NCI-H2029 (cell line): ENCODE results near the gene OR2T8.

ENCODE experiments used
- DNase-seq: peaks from one replicate; lab custom pipeline; 2025; lab: John Stamatoyannopoulos, UW

OR2T8 gene, protein sequence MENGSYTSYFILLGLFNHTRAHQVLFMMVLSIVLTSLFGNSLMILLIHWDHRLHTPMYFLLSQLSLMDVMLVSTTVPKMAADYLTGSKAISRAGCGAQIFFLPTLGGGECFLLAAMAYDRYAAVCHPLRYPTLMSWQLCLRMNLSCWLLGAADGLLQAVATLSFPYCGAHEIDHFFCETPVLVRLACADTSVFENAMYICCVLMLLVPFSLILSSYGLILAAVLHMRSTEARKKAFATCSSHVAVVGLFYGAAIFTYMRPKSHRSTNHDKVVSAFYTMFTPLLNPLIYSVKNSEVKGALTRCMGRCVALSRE

DNA sequence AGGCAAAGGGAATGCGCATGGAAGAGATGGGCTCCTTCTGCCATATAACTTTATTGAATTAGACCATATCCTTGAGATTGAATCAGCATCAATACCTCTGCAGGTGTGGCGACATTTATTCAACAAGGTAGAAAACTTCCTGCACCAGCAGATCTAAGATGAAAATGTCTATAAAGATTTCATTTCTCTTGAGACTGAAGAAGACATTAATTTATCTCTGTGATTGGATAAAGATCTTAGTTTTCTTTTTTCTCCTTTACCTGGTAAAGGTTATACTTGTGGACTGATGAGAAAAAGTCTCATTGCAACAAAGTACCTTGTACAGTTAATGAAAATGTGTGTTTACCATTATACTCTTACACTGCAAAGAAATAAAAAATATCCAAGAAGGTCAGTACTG, at the start of gene OR2T8:
Gene OR2T8 (plus strand): TSS at position 301 of the 400 bp plus-strand sequence. CDS start 766 bp downstream, outside the sequence.
- DNase-seq = no peak

DNA sequence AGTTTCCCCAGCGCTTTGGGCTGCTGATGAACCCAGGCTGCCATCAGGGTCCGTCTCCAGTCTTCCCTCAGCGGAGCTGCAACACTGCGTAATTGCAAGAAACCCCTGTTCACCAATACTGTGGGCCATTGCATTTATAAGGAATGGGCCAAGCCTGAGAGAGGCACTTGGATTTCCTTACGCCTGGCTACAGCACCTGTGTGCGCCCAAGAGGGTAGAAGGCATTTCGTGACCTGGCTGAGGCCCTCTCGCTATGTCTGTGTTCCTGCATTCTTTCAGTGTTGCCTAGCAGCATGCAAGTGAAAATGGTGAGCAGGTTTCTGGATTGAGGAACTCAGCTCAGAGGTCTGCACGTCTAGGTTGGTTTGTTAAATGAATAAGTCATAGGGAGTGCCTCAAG, 36.7 kb upstream of the OR2T8 start:
- no peak for DNase-seq

DNA sequence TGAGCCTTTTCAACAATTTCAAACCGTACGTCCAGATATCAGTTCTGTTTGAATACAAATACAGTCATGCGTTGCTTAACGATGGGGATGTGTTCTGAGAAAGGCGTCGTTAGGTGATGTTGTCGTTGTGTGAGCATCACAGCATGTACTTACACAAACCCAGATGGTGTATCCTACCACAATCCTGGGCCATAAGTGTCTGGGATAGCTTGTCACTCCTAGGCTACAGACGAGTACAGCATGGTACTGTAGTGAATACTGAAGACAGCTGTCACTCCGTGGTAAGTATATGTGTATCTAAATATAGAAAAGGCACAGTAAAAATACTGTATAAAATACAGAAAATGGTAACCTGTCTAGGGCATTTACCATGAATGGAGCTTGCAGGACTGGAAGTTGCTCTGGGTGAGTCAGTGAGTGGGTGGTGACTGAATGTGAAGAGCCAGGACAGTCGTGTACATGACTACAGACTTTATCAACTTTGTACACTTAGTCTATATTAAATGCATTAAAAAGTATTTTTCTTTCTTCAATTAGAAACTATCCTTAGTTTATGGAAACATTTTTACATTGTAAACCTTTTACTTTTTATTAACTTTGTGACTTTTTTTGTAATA, 35.1 kb upstream of the OR2T8 start:
- DNase-seq = no peak

DNA sequence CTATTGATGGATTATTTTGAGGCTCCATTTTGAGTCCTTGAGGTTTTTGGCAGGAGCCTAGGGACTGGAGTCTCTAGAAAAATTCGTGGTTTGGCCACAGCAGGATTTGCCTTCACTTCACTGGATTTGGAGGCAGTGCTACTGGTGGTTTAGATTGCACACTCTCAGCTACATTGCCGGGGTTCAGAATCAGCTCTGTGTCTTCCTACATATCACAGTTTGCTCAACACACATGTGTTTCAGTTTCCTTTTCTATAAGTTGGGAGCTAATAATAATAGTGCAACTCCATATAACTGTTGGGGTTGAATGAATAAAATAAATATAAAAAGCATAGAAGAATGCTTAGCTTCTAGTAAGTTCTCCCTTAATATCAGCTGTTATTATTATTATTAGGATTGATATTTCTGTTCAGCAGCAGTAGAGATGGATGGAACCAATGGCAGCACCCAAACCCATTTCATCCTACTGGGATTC, 24.9 kb upstream of the OR2T8 start, which contains the start of gene OR2W3:
Gene OR2W3 (plus strand): TSS at position 425 of the 475 bp plus-strand sequence. CDS start 0 bp downstream, at position 425.
- no peak for DNase-seq

DNA sequence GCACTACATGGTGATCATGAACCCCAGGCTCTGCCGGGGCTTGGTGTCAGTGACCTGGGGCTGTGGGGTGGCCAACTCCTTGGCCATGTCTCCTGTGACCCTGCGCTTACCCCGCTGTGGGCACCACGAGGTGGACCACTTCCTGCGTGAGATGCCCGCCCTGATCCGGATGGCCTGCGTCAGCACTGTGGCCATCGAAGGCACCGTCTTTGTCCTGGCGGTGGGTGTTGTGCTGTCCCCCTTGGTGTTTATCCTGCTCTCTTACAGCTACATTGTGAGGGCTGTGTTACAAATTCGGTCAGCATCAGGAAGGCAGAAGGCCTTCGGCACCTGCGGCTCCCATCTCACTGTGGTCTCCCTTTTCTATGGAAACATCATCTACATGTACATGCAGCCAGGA, 24.1 kb upstream of the OR2T8 start:
- no peak for DNase-seq

DNA sequence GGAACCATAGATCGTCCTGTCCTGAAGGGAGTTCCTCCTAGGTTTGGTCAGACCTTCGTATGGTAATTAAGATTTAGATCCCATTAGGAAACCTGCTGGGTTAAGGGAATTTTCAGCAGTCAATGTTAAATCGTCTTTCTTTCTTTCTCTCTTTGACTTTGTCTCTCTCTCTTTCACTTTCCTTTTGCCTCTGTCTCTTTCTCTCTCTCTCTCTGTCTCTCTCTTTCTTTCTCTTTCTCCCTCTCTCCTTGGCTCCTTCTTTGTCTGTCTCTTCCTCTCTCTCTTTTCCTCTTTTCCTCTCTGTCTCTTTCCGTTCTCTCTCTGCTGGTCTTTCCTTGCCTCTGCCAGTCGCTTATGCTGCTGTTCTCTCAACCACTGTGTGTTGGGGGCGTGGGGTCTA, 15.9 kb upstream of the OR2T8 start:
- DNase-seq = no peak

DNA sequence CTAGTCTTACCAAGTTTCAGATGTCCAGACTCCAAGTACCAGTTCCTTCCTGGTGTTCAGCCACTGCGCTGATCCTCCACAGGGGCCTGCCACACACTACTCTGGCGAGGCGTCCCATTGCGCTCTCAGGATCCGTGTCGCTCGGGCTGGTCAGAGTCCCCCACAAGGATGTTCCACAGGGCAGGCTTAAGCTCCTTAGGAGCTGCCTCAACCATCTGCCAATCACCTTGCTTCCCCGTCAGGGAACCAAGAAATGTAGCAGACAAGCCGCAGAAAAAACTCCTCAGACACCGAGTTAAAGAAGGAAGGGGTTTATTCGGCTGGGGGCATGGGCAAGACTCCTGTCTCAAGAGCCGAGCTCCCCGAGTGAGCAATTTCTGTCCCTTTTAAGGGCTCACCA, 14.9 kb upstream of the OR2T8 start:
- DNase-seq = no peak

DNA sequence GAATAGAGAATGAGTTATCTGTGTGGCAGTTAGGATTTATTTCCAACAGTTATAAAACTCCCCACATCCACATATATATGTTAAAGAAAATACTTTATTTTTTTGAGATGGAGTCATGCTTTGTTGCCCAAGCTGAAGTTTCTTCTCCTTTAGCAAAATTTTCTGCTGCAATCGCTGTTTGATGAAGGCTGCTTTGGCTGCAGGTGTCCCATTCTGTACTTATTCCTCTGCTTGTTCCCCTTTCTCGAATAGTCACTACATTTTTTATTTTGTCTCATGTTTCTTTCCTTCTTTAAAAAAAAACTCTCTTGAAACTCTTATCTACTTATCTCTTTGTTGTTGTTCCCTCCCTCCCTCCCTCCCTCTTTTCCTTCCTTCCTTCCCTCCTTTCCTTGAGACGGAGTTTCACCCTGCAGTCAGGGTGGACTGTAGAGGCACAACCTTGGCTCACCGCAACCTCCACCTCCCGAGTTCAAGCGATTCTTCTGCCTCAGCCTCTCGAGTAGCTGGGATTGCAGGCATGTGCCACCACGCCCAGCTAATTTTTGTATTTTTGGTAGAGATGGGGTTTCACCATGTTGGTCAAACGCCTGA, 14.0 kb upstream of the OR2T8 start:
- no peak for DNase-seq

DNA sequence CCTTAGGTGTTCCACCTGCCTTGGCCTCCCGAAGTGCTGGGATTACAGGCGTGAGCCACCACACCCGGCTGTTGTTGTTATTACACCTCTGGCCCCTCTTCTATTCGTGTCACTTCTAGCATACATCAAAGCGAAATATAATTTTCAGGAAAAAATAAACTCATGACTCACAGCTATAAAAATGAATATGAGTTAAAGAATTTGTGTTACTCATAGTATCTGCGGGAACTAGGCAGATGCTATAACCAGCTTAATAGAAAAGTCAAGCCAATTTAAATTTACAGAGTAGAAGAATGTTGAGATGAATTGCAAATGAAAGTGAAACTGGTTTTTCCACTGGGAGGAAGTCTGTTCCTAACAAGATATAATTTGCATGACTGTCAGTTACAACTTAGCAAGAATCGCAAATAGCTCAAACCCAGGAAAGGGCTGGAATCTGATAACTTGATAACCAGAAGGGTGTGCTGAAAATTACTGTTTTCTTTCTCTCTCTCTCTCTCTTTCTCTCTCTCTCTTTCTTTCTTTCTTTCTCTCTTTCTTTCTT, 13.5 kb upstream of the OR2T8 start:
- no peak for DNase-seq

DNA sequence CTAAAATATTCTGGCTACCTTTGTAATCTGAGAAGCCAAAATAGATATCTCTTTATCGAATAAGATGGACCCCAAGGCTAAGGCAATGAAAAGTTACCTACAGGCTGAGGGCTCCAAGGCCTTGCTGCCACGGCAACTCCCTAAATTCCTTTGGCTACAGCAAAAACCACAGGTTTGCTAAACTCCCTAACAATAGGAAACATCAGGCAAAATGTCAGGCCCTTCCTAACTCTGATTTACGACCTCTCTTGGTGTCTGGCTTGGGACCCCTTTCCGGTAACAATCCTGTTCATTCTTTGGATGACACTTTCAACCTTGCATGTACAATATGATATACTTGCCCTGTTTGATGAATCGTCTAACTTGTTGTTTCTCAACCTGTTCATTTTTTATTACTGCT, 11.3 kb upstream of the OR2T8 start:
- no peak for DNase-seq

DNA sequence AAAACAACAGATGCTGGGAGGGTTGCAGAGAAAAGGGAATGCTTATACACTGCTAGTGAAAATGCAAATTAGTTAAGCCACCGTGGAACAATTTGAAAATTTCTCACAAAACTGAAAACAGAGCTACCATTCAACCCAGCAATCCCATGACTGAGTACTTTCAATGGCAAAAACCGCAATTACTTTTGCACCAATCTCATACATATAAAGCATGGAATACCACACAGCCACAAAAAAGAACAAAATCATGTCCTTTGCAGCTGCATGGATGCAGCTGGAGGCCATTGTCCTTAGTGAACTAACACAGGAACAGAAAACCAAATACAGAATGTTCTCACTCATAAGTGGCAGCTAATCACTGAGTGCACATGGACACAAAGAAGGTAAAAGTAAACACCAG, 6.3 kb upstream of the OR2T8 start:
- no peak for DNase-seq

DNA sequence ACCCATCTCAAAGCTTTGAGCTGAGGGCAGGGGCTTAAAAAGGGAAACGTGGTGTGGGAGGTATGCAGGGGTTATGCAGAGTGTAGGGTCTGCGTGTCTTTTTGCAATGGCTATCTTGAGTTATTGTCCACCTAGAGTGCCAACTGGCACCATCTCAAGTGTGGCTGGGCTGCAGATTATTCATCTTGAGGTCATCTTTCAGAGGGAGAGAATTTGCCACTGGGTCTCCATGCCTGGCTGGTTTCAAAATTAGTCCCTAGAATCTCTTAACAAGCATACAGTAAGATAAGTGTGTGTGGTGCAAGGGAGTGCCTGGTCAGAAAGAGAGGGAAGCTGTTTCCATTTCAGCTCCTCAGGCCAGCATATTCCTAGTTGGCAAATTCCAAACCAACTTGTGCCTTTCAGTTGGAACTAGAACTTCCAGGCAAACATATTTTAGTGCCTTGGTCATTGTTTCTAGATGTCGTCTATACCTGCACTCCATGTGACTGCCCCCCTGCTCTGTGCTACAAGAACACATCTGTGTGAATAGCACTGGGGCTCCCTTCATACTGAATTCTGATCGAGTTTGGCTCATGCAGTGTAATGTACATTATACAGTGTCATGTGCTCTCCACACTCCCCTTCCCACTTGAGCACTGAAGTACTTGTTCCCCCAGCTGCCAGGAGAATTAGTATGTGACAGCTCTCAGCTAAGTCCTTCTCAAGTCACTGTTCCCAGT, 5.0 kb upstream of the OR2T8 start:
- DNase-seq = no peak

DNA sequence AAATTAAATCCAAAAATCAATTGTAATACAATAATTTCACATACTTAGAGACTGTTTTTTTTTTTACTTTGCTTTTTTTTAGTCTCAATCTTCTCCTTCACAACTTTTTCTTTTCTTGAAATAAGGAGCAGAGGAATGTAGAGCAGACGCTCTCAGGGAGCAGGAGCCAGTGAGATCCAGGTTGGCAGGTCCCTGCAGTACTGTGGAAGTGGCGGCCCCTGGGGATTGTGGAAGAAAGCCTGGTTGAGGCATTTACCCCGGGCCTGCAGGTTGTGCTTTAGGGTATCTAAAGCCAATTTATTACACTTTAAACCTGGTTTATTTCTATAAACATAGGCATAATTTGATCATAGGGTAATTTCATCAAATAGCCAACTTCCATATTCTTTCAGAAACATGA, 3.9 kb downstream of the OR2T8 start:
- DNase-seq = no peak

DNA sequence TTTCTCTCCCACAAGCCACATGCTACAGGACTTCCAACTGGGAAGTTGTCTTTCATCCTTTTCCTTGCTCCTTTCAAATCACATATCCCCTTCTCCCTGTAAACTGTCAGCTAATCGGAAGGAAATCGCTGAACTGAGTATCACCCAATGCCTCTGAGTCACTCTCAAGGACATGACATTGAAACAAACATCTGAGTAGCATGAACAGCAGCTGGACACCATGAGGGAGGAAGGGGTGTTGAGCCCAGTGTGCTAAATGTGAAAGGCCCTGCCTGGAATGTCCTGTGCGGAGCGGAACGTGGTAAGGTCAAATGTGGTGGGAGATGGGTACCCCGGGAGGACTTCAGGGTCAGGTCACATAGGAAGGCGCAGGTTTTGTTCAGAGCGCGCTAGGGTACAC, 4.8 kb downstream of the OR2T8 start, which contains the start of gene OR2AJ1:
Gene OR2AJ1 (plus strand): TSS at position 22 of the 400 bp plus-strand sequence. CDS start 8,880 bp downstream, outside the sequence.
- no peak for DNase-seq

DNA sequence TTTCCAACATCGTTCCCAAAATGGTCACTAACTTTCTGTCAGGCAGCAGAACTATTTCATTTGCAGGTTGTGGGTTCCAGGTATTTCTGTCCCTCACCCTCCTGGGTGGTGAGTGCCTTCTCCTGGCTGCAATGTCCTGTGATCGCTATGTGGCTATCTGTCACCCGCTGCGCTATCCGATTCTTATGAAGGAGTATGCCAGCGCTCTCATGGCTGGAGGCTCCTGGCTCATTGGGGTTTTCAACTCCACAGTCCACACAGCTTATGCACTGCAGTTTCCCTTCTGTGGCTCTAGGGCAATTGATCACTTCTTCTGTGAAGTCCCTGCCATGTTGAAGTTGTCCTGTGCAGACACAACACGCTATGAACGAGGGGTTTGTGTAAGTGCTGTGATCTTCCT, 13.9 kb downstream of the OR2T8 start:
- no peak for DNase-seq

DNA sequence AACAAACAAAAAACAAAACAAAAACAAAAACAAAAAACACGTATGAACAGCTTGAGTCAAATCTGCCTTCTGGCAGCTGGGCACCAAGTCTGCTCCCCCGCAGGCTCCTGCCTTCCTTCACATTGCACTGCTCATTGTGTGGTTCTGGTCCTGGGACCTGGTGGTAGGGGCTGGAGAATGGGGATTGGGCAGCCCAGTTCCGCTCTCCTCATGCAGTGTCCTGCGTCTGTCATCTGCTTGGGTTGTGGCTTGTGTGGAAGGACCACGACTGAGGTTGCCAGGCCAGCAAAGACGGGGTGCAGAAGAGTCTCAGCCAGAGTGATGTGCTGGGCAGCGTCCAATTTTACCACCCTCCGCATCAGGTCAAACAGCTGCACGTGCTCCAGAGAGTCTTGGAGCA, 15.7 kb downstream of the OR2T8 start:
- DNase-seq = no peak

DNA sequence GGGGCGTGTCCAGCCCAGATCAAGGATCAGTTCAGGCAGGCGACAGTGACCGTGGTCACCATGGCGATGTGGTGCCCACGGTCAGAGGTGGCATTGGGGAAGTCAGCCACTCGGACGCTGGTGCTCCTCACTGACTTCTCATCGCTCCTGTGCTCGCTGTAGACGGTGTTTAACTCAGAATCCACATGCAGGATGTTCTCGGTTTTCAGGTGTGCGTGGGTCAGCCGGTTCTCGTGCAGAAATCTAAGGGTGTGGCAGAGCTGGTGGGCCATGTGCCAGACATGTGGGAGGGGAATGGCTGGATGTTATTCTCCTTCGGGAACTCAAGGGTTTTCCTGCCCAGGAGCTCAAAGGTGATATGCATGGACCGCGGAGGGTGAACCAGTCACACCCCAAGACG, 16.4 kb downstream of the OR2T8 start:
- no peak for DNase-seq

DNA sequence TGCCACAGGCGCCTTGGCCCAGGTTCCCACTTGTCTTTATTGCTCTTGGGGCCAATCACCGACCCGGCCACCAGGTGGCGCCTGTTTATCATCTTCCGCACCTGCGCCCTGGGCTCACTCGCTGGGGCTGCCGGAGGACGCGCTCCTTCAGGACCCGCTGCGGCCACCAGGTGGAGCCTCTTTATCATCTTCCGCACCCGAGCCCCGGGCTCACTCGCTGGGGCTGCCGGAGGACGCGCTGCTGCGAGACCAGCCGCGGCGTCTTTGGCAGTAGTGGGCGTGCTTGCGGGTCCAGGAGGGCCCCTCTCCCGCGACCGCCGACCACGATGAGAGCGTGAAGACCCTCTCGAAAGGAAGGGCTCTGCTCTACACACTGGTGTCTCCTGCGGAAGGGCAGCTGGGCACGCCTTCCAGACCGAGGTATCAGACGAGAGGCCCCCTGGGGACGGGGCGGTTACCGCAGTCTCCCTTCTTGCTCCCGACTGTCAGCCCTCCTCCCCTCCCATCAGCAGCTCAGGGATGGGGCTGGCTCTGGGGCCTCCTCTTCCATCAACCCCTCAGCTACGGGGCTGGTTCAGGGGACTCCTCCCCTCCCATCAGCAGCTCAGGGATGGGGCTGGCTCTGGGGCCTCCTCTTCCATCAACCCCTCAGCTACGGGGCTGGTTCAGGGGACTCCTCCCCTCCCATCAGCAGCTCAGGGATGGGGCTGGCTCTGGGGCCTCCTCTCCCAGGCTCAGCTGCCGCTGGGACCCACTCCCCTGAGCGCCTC, 17.1 kb downstream of the OR2T8 start:
- peak; percentile 58 for DNase-seq

DNA sequence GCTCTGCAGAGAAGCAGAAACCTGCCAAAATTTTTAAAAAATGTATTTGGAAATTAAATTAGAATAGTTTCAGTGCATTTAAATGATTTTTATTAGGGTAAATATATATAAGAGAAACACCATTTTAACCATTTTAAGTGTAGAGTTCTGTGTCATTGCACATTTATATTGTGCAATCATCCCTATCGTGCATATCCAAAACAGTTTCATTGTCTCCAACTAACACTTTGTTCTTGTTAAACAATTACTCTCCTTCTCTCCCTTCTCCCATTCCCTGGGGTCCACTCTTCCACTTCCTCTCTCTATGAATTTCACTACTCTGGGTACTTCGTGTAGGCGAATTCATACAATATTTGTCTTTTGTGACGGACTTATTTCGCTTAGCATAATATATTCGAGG, 22.6 kb downstream of the OR2T8 start:
- DNase-seq = no peak

DNA sequence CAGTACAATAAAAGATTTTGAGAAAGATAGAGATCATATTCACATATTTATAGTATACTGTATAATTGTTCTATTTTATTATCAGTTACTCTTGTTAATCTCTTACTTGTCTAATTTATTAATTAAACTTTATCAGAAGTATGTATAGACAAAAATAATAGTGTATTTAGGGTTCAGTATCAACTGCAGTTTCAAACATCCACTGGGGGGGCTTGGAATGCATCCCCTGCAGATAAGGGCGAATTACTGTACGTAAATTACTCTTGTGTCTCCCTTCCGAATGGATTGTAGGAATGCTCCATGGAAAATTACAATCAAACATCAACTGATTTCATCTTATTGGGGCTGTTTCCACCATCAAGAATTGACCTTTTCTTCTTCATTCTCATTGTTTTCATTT, 28.5 kb downstream of the OR2T8 start, which contains the start of gene OR2L8:
Gene OR2L8 (plus strand): TSS at position 301 of the 400 bp plus-strand sequence. CDS start 0 bp downstream, at position 301.
- no peak for DNase-seq

DNA sequence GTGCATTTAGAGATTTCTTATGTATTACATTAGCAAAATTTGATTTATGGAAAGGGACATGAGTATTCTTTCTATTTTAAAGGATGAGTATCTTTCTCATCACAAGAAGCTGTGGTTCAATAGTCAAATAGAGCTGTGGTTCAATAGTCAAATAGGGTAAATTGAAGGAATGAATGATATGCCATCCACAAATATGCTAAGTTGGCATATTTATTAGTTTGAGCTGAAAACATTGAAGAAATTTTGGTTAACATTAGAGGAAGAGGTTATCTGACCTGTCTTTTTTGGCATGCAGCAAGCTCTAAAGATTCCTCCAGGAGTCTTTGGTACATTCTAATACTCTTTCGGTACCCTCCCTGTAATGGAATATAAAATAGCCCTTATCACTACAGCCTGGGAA, 33.4 kb downstream of the OR2T8 start:
- no peak for DNase-seq
